Measurements from ENCODE around the gene RHBDD3.
"Not testable (repeated sequence)": the region's sequence is repeated elsewhere in the genome, so short reads cannot be mapped to it uniquely, and the experiment has no call there.

RHBDD3 gene

GRCh38 chr22:29225422-29226090 lies 42.2 kb downstream of the RHBDD3 start:
- Histone ChIP-seq H3K4me1 (ENCODE audit: control insufficient read depth, insufficient read depth, low read length) (peaks cover 10% of the 10 kb centered on the region), H3K36me3 (ENCODE audit: control insufficient read depth, insufficient read depth, low read length) (no peaks in the 10 kb centered on the region), H3K27ac (ENCODE audit: insufficient read depth, low read depth, low read length, poor library complexity, severe bottlenecking) (no peak overlapping the region), H3K9me3 (ENCODE audit: control insufficient read depth, low read length) (no peaks in the 10 kb centered on the region), H3K27me3 (ENCODE audit: control insufficient read depth, insufficient read depth, low read length, poor library complexity, severe bottlenecking) (no peaks in the 10 kb centered on the region), H3K4me3 (ENCODE audit: insufficient read depth, low read depth, low read length) (no peak overlapping the region)
- 70 to 73% methylated on average over 16 of the region's 16 CpGs for WGBS, 2 experiments

- Histone ChIP-seq H3K4me1 (ENCODE audit: control insufficient read depth, insufficient read depth, low read length) (peaks cover 10% of the 10 kb centered on the region), H3K4me3 (ENCODE audit: insufficient read depth, low read depth, low read length) (no peak overlapping the region), H3K27me3 (ENCODE audit: control insufficient read depth, insufficient read depth, low read length, poor library complexity, severe bottlenecking) (no peaks in the 10 kb centered on the region), H3K36me3 (ENCODE audit: control insufficient read depth, insufficient read depth, low read length) (no peaks in the 10 kb centered on the region), H3K9me3 (ENCODE audit: control insufficient read depth, low read length) (no peaks in the 10 kb centered on the region), H3K27ac (ENCODE audit: insufficient read depth, low read depth, low read length, poor library complexity, severe bottlenecking) (no peak overlapping the region)
- 94 to 96% methylated on average over 7 of the region's 7 CpGs for WGBS, 2 experiments
Observed at GRCh38 chr22:29224859-29225410, 42.8 kb downstream of the RHBDD3 start.

- peaks cover 10% of the 10 kb centered on the region for H3K4me1 ChIP-seq (ENCODE audit: control insufficient read depth, insufficient read depth, low read length)
- WGBS, 2 experiments: 87% methylated on average over 19 of the region's 19 CpGs
- no peak overlapping the region for H3K27ac ChIP-seq (ENCODE audit: insufficient read depth, low read depth, low read length, poor library complexity, severe bottlenecking)
- no peaks in the 10 kb centered on the region for H3K9me3 ChIP-seq (ENCODE audit: control insufficient read depth, low read length)
- H3K27me3 ChIP-seq (ENCODE audit: control insufficient read depth, insufficient read depth, low read length, poor library complexity, severe bottlenecking): no peaks in the 10 kb centered on the region
- H3K36me3 ChIP-seq (ENCODE audit: control insufficient read depth, insufficient read depth, low read length): no peaks in the 10 kb centered on the region
- H3K4me3 ChIP-seq (ENCODE audit: insufficient read depth, low read depth, low read length): no peak overlapping the region
Observed at GRCh38 chr22:29224121-29224858, 43.5 kb downstream of the RHBDD3 start.

GRCh38 chr22:29219881-29220670 lies 47.7 kb downstream of the RHBDD3 start:
- WGBS, 2 experiments: 62 to 63% methylated on average over 14 of the region's 14 CpGs
- Histone ChIP-seq H3K9me3 (ENCODE audit: control insufficient read depth, low read length) (no peaks in the 10 kb centered on the region), H3K27me3 (ENCODE audit: control insufficient read depth, insufficient read depth, low read length, poor library complexity, severe bottlenecking) (no peaks in the 10 kb centered on the region), H3K27ac (ENCODE audit: insufficient read depth, low read depth, low read length, poor library complexity, severe bottlenecking) (no peak overlapping the region), H3K4me3 (ENCODE audit: insufficient read depth, low read depth, low read length) (no peak overlapping the region), H3K4me1 (ENCODE audit: control insufficient read depth, insufficient read depth, low read length) (peaks cover 18% of the 10 kb centered on the region), H3K36me3 (ENCODE audit: control insufficient read depth, insufficient read depth, low read length) (no peaks in the 10 kb centered on the region)

GRCh38 chr22:29219409-29219782 lies 48.4 kb downstream of the RHBDD3 start:
- H3K27ac ChIP-seq (ENCODE audit: insufficient read depth, low read depth, low read length, poor library complexity, severe bottlenecking); H3K4me3 ChIP-seq (ENCODE audit: insufficient read depth, low read depth, low read length); H3K27me3 ChIP-seq (ENCODE audit: control insufficient read depth, insufficient read depth, low read length, poor library complexity, severe bottlenecking); H3K9me3 ChIP-seq (ENCODE audit: control insufficient read depth, low read length); H3K36me3 ChIP-seq (ENCODE audit: control insufficient read depth, insufficient read depth, low read length): not testable (repeated sequence)
- peaks cover 23% of the 10 kb centered on the region for H3K4me1 ChIP-seq (ENCODE audit: control insufficient read depth, insufficient read depth, low read length)
- WGBS, 2 experiments: 86 to 95% methylated on average over 2 of the region's 2 CpGs

GRCh38 chr22:29218758-29219408 lies 48.9 kb downstream of the RHBDD3 start:
- 89 to 90% methylated on average over 11 of the region's 11 CpGs for WGBS, 2 experiments
- no peaks in the 10 kb centered on the region for H3K9me3 ChIP-seq (ENCODE audit: control insufficient read depth, low read length)
- peaks cover 19% of the 10 kb centered on the region for H3K4me1 ChIP-seq (ENCODE audit: control insufficient read depth, insufficient read depth, low read length)
- H3K36me3 ChIP-seq (ENCODE audit: control insufficient read depth, insufficient read depth, low read length): no peaks in the 10 kb centered on the region
- H3K27ac ChIP-seq (ENCODE audit: insufficient read depth, low read depth, low read length, poor library complexity, severe bottlenecking): no peak overlapping the region
- no peak overlapping the region for H3K4me3 ChIP-seq (ENCODE audit: insufficient read depth, low read depth, low read length)
- no peaks in the 10 kb centered on the region for H3K27me3 ChIP-seq (ENCODE audit: control insufficient read depth, insufficient read depth, low read length, poor library complexity, severe bottlenecking)

- no peak overlapping the region for H3K27ac ChIP-seq (ENCODE audit: insufficient read depth, low read depth, low read length, poor library complexity, severe bottlenecking)
- WGBS, 2 experiments: 85 to 89% methylated on average over 13 of the region's 13 CpGs
- no peaks in the 10 kb centered on the region for H3K27me3 ChIP-seq (ENCODE audit: control insufficient read depth, insufficient read depth, low read length, poor library complexity, severe bottlenecking)
- H3K4me3 ChIP-seq (ENCODE audit: insufficient read depth, low read depth, low read length): no peak overlapping the region
- H3K9me3 ChIP-seq (ENCODE audit: control insufficient read depth, low read length): no peaks in the 10 kb centered on the region
- H3K36me3 ChIP-seq (ENCODE audit: control insufficient read depth, insufficient read depth, low read length): no peaks in the 10 kb centered on the region
- H3K4me1 ChIP-seq (ENCODE audit: control insufficient read depth, insufficient read depth, low read length): peaks cover 17% of the 10 kb centered on the region
Observed at GRCh38 chr22:29217827-29218757, 49.7 kb downstream of the RHBDD3 start.

GRCh38 chr22:29216873-29217666 lies 50.7 kb downstream of the RHBDD3 start:
- Histone ChIP-seq H3K4me1 (ENCODE audit: control insufficient read depth, insufficient read depth, low read length) (peaks cover 19% of the 10 kb centered on the region), H3K36me3 (ENCODE audit: control insufficient read depth, insufficient read depth, low read length) (no peaks in the 10 kb centered on the region), H3K9me3 (ENCODE audit: control insufficient read depth, low read length) (no peaks in the 10 kb centered on the region), H3K27me3 (ENCODE audit: control insufficient read depth, insufficient read depth, low read length, poor library complexity, severe bottlenecking) (no peaks in the 10 kb centered on the region), H3K27ac (ENCODE audit: insufficient read depth, low read depth, low read length, poor library complexity, severe bottlenecking) (no peak overlapping the region), H3K4me3 (ENCODE audit: insufficient read depth, low read depth, low read length) (no peak overlapping the region)
- WGBS, 2 experiments: 86 to 89% methylated on average over 14 of the region's 14 CpGs

All from ectodermal cell (in vitro differentiated cells).